WI38 (cell line): Measurements from ENCODE around the gene B2M.

Source experiments
- H3K4me3 ChIP-seq: 2 replicates; pipeline ENCODE4 v1.5.1; 2011; ENCODE audit warnings: low read depth, mild to moderate bottlenecking, control low read depth, low read length
- TF ChIP-seq, protein P1 (sequence below): IDR thresholded peaks from 2 replicates; pipeline ENCODE4 v1.5.1; 2012; ENCODE audit warnings: low read depth, mild to moderate bottlenecking, control low read depth, low read length

B2M gene

DNA sequence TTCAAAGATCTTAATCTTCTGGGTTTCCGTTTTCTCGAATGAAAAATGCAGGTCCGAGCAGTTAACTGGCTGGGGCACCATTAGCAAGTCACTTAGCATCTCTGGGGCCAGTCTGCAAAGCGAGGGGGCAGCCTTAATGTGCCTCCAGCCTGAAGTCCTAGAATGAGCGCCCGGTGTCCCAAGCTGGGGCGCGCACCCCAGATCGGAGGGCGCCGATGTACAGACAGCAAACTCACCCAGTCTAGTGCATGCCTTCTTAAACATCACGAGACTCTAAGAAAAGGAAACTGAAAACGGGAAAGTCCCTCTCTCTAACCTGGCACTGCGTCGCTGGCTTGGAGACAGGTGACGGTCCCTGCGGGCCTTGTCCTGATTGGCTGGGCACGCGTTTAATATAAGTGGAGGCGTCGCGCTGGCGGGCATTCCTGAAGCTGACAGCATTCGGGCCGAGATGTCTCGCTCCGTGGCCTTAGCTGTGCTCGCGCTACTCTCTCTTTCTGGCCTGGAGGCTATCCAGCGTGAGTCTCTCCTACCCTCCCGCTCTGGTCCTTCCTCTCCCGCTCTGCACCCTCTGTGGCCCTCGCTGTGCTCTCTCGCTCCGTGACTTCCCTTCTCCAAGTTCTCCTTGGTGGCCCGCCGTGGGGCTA is at the start of gene B2M, which contains the start of gene PATL2:
B2M (plus strand) TSS at position 422 of the 647 bp plus-strand sequence; CDS start at position 452, 30 bp downstream.
PATL2 (minus strand) TSS at position 228 of the 647 bp plus-strand sequence. CDS start 34,833 bp downstream, outside the sequence.
- H3K4me3 ChIP-seq = peak within 1 kb of the TSS; percentile 97
- TF ChIP-seq, protein P1, sequence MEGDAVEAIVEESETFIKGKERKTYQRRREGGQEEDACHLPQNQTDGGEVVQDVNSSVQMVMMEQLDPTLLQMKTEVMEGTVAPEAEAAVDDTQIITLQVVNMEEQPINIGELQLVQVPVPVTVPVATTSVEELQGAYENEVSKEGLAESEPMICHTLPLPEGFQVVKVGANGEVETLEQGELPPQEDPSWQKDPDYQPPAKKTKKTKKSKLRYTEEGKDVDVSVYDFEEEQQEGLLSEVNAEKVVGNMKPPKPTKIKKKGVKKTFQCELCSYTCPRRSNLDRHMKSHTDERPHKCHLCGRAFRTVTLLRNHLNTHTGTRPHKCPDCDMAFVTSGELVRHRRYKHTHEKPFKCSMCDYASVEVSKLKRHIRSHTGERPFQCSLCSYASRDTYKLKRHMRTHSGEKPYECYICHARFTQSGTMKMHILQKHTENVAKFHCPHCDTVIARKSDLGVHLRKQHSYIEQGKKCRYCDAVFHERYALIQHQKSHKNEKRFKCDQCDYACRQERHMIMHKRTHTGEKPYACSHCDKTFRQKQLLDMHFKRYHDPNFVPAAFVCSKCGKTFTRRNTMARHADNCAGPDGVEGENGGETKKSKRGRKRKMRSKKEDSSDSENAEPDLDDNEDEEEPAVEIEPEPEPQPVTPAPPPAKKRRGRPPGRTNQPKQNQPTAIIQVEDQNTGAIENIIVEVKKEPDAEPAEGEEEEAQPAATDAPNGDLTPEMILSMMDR = no peak

DNA sequence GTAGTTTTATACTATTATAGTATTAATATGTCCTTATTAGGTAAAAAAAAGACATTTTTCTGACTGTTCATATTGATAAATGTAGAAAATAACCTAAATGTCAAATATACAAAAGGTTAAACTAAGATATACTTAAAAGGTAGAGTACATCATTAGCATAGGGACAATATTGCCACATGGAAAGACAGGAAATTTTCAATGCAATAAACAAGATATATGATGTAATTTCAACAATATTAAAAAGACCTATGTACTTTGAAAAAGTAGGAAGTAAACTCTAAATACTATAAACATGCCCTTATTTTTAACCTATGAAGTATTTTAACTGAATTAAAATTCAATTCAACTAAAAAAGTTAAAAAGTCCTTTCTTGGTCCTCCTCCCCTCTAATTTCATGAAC is 49.7 kb upstream of the B2M start:
- TF ChIP-seq, protein P1 = no peak
- H3K4me3 ChIP-seq = no peak overlapping the region

DNA sequence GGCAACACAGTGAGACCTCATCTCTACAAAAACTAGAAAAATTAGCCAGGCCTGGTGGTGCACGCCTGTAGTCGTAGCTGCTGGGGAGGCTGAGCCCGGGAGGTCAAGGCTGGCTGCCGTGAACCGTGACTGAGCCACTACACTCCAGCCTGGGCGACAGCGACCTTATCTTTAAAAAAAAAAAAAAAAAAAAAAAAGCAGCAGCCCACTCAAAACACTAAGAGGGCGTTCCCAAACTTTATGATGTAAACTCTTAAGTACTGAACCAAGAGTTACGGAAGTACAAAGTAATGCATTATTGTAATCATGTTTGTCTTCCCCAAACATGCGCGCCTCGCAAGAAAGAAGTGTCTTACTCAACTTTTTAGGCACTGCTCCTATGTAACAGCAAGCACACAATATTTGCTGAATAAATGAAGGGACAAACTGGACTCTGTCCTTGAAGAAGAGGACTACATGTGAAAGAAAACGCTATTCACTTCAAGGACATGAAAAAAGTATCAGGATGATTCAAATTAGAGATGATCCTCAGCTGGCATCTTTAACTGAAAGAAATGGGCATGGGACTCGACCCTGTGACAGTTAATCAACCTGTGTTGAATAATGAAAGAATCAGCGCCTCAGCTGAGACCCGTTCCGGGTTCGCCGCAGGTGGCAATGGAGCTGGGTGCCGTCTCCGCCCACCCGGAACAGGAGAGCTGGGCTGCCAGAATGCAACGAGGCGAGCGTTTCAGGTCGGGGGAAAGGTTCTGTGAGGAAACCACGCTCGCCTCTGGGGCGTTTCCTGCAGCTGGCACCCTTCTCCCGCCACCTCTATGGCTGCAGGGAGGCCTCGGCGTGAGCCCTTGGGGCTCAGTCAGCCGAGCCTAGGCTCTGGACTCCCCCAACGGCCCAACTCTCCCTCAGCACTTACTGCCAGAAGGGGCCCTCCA is 48.6 kb upstream of the B2M start:
- peak overlapping the region; percentile 100 for H3K4me3 ChIP-seq
- TF ChIP-seq, protein P1 = no peak

DNA sequence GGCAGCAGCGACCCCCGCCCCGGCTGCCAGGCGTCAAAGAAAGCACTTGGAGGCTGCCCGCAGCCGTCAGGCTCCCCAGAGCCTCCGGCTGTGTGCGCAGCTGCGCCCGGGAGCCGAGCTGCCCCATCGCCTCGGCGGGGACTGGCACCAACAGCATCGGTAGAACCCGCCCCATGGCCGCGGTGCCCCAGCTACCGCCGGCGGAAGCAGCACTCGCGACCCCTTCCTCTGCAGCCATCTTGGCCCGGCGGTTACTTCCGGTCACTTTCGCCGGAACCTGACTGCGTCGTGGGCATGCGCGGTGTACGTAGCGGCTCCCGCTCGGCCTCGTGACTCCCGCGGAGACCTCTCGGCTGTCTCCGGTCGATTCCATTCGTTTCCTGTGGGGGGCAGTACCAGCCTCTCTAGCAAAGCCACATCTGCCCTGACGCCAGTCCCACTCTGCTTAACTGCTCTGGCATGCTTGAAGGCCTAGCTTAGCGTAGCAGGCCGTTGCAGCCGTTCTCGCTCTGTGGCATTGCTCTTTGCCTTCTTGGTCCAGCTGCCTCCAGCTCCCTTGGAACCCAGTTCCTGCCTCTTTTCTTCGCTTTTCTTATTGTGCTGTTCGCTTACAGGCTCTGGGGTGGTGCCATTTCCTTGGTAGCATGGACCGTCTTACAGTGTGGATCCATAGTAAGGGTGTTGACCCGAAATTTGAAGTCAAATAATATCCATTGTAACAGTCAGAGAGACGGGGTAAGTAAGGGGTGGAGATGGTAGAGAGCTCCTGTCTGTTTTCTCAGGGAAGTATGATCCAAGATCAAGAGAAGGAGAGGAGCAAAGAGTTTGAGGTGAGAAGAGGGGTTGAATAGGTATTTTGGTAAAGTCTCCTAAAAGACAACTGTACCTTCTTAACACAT is 47.7 kb upstream of the B2M start, which contains the start of gene SPG11:
SPG11 (minus strand) TSS at position 253 of the 899 bp plus-strand sequence; CDS start at position 238, 15 bp downstream.
- TF ChIP-seq, protein P1 = peak; percentile 87
- H3K4me3 ChIP-seq = peak within 1 kb of the TSS; percentile 100

DNA sequence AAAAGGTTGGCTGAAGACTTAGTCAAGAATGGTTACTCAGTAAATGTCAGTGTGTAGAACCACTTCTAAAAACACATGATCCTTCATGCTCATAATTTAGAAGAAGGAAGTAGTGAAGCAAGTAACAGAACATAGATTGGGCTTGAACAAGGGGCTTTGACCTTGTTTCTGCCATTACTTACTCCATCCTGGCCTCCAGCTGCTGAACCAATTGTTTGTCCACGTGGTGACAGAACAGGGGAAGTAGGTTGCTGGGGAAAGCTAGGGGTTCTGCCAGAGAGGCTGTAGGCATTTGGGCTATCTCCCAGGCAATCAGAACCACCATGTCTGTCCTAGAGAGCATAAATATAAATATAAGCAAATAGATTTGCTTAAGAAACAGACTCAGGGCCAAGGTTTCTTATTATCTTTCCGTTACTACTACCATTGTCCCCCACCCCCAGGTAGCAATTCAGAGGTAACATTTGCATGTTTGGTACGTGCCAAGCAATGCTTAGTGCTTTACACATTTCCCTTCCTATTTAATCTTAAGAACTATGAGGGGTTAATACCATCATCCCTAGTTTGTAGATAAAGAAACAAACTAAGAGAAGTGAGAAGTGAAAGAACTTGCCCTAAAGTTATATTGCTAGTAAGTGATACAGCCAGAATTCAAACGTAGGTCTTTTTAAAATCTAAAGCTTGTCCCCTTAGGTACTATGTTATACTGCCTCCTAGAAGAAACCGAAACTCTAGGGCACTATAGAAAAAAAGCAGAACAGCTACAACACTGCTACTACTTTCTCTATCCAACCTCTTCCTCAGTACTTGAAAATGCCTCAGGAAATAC is 44.9 kb upstream of the B2M start:
- TF ChIP-seq, protein P1 = no peak
- H3K4me3 ChIP-seq = peak overlapping the region; percentile 30; the same call in 1 of the 2 replicates

DNA sequence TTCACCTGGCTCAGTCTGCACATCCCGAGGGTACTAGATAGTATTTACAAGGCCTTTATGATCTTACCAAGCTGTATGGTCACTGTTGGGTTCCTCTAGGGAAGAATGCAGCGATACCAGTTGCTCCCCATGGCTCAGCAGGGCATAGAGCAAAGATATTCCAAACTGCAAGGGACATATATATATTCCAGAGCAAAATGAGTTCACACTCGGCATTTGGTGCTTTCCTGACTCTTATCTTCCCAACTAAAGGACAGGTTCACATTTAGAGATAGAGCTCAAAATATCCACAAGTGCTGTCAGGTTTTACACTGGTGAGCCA is 44.3 kb upstream of the B2M start:
- TF ChIP-seq, protein P1 = no peak
- H3K4me3 ChIP-seq = peak overlapping the region; percentile 30; the same call in 1 of the 2 replicates
